Thyroid gland (tissue), 4 donors: ENCODE data around the gene IL17C.

Experiments
- CTCF ChIP-seq, 6 experiments: fragments of 200-600 bp in 3 of 6; fragments of 450-650 bp in 3 of 6; sonication (generic) in 3 of 6; IDR thresholded peaks; one replicate each; pipeline ENCODE4 v1.5.1; 2016 to 2019; ENCODE audit warnings: antibody characterized with exemption in 6 of 6, mild to moderate bottlenecking in 2 of 6, inconsistent platforms in 1 of 6, moderate library complexity in 1 of 6
- POLR2A ChIP-seq, 2 donors: fragments of 450-650 bp; IDR thresholded peaks; one replicate each; pipeline ENCODE4 v1.6.1; 2017; ENCODE audit warnings: antibody characterized with exemption in 2 of 2, mild to moderate bottlenecking in 2 of 2, moderate library complexity in 1 of 2

- no peak for TF ChIP-seq CTCF (IDR thresholded peaks at IDR 0.05)
- TF ChIP-seq POLR2A (IDR thresholded peaks at IDR 0.05): no peak
Observed at GRCh38 chr16:88681084-88681680, 42.8 kb downstream of the IL17C start.
